Transverse colon (tissue), 4 donors: ENCODE results near the gene SENP2.

Experiments used
- EP300 ChIP-seq: sonication (generic); formaldehyde crosslinking; IDR thresholded peaks from one replicate; pipeline ENCODE4 v1.6.1; 2017; ENCODE audit warnings: antibody characterized with exemption, low read depth
- POLR2A ChIP-seq: fragments of 450-650 bp; IDR thresholded peaks from one replicate; pipeline ENCODE4 v1.6.1; 2016; ENCODE audit warnings: antibody characterized with exemption, mild to moderate bottlenecking, moderate library complexity
- POLR2AphosphoS5 ChIP-seq, 3 donors: sonication (generic); formaldehyde crosslinking; IDR thresholded peaks; one replicate each; pipeline ENCODE4 v1.6.1; 2016; ENCODE audit warnings: antibody characterized with exemption in 3 of 3
- TF ChIP-seq, protein P1 (sequence below), 5 experiments: fragments of 200-600 bp in 3 of 5; fragments of 450-650 bp in 2 of 5; sonication (generic) in 3 of 5; IDR thresholded peaks; 1 replicate in 2 of 5; 2 replicates in 3 of 5; pipeline ENCODE4 v1.5.1; 2016 to 2017; ENCODE audit warnings: antibody characterized with exemption in 5 of 5, inconsistent platforms in 3 of 5, mild to moderate bottlenecking in 2 of 5, moderate library complexity in 1 of 5

DNA sequence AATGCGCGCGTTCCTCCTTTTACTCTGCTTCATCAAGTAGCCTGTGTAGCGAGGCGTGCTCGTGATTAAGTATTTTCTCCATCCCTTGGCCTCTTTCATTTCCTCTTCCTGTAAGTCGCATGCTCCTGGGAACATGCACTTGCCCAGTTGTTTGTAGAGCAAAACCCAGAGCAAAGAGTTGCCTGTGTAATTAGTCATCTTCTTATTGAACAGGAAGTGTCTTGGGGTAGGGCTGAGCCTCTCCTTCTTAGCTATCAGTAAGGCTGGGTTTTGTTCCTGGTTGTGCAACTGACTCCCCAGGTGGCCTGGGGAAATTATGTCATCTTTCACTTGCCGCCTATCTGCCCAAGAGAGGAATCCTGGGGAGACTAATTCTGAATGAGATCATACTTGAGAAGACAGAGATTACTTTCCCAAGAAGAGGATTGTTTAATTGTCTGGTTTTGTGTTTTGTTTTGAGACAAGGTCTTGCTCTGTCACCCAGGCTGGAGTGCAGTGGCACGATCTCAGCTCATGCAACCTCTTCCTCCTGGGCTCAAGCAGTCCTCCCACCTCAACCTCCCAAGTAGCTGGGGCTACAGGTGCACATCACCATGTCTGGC lies 48.6 kb upstream of the SENP2 start:
- TF ChIP-seq, protein P1, sequence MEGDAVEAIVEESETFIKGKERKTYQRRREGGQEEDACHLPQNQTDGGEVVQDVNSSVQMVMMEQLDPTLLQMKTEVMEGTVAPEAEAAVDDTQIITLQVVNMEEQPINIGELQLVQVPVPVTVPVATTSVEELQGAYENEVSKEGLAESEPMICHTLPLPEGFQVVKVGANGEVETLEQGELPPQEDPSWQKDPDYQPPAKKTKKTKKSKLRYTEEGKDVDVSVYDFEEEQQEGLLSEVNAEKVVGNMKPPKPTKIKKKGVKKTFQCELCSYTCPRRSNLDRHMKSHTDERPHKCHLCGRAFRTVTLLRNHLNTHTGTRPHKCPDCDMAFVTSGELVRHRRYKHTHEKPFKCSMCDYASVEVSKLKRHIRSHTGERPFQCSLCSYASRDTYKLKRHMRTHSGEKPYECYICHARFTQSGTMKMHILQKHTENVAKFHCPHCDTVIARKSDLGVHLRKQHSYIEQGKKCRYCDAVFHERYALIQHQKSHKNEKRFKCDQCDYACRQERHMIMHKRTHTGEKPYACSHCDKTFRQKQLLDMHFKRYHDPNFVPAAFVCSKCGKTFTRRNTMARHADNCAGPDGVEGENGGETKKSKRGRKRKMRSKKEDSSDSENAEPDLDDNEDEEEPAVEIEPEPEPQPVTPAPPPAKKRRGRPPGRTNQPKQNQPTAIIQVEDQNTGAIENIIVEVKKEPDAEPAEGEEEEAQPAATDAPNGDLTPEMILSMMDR (IDR thresholded peaks at IDR 0.05) = peak in 1 of 5 experiments; percentile 17
- TF ChIP-seq POLR2A (peak; percentile 42), POLR2AphosphoS5 (IDR thresholded peaks at IDR 0.05) (peak in 2 of 3 donors; percentile 59 to 73), EP300 (peak; percentile 22)
